Tibial artery (tissue), 4 donors: ENCODE measurements around the gene GATAD2A.
"Not testable (repeated sequence)": the region's sequence is repeated elsewhere in the genome, so short reads cannot be mapped to it uniquely, and the experiment has no call there.

Experiments used
- DNase-seq, 2 donors: peaks; one replicate each; pipeline ENCODE4 v3.0.0-alpha.2; 2019
- H3K27ac ChIP-seq, 2 donors: fragments of 200-600 bp; sonication (generic) in 1 of 2; 1 replicate in 1 of 2; 2 replicates in 1 of 2; pipeline ENCODE4 v1.5.1; 2018 to 2019; ENCODE audit warnings: mild to moderate bottlenecking in 1 of 2
- H3K27me3 ChIP-seq, 2 donors: fragments of 200-600 bp; sonication (generic) in 1 of 2; one replicate each; pipeline versions ENCODE4 v1.5.1 to v1.6.0; 2016 to 2019
- H3K36me3 ChIP-seq, 3 donors: fragments of 200-600 bp; sonication (generic) in 2 of 3; one replicate each; pipeline ENCODE4 v1.5.1; 2016 to 2019; ENCODE audit warnings: mild to moderate bottlenecking in 2 of 3
- H3K4me1 ChIP-seq, 4 donors: fragments of 200-600 bp; sonication (generic) in 2 of 4; 1 replicate in 3 of 4; 2 replicates in 1 of 4; pipeline ENCODE4 v1.5.1; 2016 to 2019
- H3K4me3 ChIP-seq, 2 donors: fragments of 200-600 bp; sonication (generic) in 1 of 2; 1 replicate in 1 of 2; 2 replicates in 1 of 2; pipeline ENCODE4 v1.5.1; 2018 to 2019; ENCODE audit warnings: mild to moderate bottlenecking in 2 of 2
- H3K9me3 ChIP-seq, 3 donors: fragments of 200-600 bp; sonication (generic) in 1 of 3; one replicate each; pipeline ENCODE4 v1.5.1; 2016 to 2019
- CTCF ChIP-seq, 2 experiments: fragments of 200-600 bp in 1 of 2; fragments of 450-650 bp in 1 of 2; IDR thresholded peaks; one replicate each; pipeline ENCODE4 v1.5.1; 2017 to 2019; ENCODE audit warnings: antibody characterized with exemption in 2 of 2, mild to moderate bottlenecking in 1 of 2, moderate library complexity in 1 of 2
- intact Hi-C: fragments of 100-400 bp; cut with DNase I; formaldehyde crosslinking; loops from one replicate; pipeline ENCODE4 v1.15.0; 2023; ENCODE audit warnings: low total_unique reads

Gene GATAD2A

GRCh38 chr19:19471682-19472081 lies 66.2 kb downstream of the GATAD2A start:
- H3K4me1 ChIP-seq: peaks cover 0 to 19% (median 5%) of the 10 kb centered on the region in 4 donors
- H3K4me3 ChIP-seq: no peak overlapping the region
- H3K36me3 ChIP-seq: peaks cover 11 to 36% (median 23%) of the 10 kb centered on the region in 3 donors
- H3K9me3 ChIP-seq: peaks cover 0 to 21% (median 16%) of the 10 kb centered on the region in 3 donors
- H3K27ac ChIP-seq: no peak overlapping the region
- no peaks in the 10 kb centered on the region for H3K27me3 ChIP-seq
- DNase-seq: no peak
- no peak for TF ChIP-seq CTCF (IDR thresholded peaks at IDR 0.05)
- intact Hi-C loops: no loop called here

- H3K27me3 ChIP-seq, intact Hi-C loops: not testable (repeated sequence)
- peaks cover 0 to 21% (median 5%) of the 10 kb centered on the region in 4 donors for H3K4me1 ChIP-seq
Measured at GRCh38 chr19:19472106-19472505, 66.6 kb downstream of the GATAD2A start.

GRCh38 chr19:19475015-19475765 lies 69.7 kb downstream of the GATAD2A start:
- Histone ChIP-seq H3K27ac (no peak overlapping the region), H3K4me1 (peaks cover 0 to 27% (median 5%) of the 10 kb centered on the region in 4 donors), H3K36me3 (peaks cover 0 to 13% (median 0%) of the 10 kb centered on the region in 3 donors), H3K9me3 (no peaks in the 10 kb centered on the region), H3K27me3 (no peaks in the 10 kb centered on the region), H3K4me3 (no peak overlapping the region)
- DNase-seq: no peak
- intact Hi-C loops: no loop called here
- TF ChIP-seq CTCF (IDR thresholded peaks at IDR 0.05): no peak

More at GRCh38 chr19:19472106-19472505, 66.6 kb downstream of the GATAD2A start:
- not testable (repeated sequence) for H3K4me3 ChIP-seq, DNase-seq, H3K27ac ChIP-seq
- H3K9me3 ChIP-seq: peaks cover 0 to 21% (median 16%) of the 10 kb centered on the region in 3 donors
- H3K36me3 ChIP-seq: peaks cover 11 to 32% (median 19%) of the 10 kb centered on the region in 3 donors

- no peak overlapping the region for H3K27ac ChIP-seq
- H3K4me1 ChIP-seq: peaks cover 0 to 27% (median 5%) of the 10 kb centered on the region in 4 donors
- H3K36me3 ChIP-seq: peaks cover 0 to 13% (median 0%) of the 10 kb centered on the region in 3 donors
- DNase-seq: no peak
- TF ChIP-seq CTCF (IDR thresholded peaks at IDR 0.05): no peak
- H3K9me3 ChIP-seq: no peaks in the 10 kb centered on the region
- no peak overlapping the region for H3K4me3 ChIP-seq
- H3K27me3 ChIP-seq: no peaks in the 10 kb centered on the region
- intact Hi-C loops: no loop called here
Measured at GRCh38 chr19:19475849-19476828, 70.7 kb downstream of the GATAD2A start.

- Histone ChIP-seq H3K36me3 (peaks cover 0 to 14% (median 0%) of the 10 kb centered on the region in 3 donors), H3K4me1 (peaks cover 0 to 15% (median under 1%) of the 10 kb centered on the region in 4 donors), H3K9me3 (no peaks in the 10 kb centered on the region), H3K27ac (no peak overlapping the region), H3K4me3 (no peak overlapping the region), H3K27me3 (no peaks in the 10 kb centered on the region)
- no peak for TF ChIP-seq CTCF (IDR thresholded peaks at IDR 0.05)
- intact Hi-C loops: no loop called here
- DNase-seq: no peak
Measured at GRCh38 chr19:19477705-19478383, 72.4 kb downstream of the GATAD2A start.
